GM19467 (cell line): Measurements from ENCODE around the gene MPHOSPH6.
"Not testable (repeated sequence)": the region's sequence is repeated elsewhere in the genome, so short reads cannot be mapped to it uniquely, and the experiment has no call there.

Experiments used
- ATAC-seq: cut with Tn5 transposase; IDR thresholded peaks from one replicate; pipeline ENCODE4 v1.9.1; 2021; ENCODE audit warnings: mild to moderate bottlenecking, moderate library complexity; ENCODE audit not compliant: unreplicated experiment

The MPHOSPH6 gene

DNA sequence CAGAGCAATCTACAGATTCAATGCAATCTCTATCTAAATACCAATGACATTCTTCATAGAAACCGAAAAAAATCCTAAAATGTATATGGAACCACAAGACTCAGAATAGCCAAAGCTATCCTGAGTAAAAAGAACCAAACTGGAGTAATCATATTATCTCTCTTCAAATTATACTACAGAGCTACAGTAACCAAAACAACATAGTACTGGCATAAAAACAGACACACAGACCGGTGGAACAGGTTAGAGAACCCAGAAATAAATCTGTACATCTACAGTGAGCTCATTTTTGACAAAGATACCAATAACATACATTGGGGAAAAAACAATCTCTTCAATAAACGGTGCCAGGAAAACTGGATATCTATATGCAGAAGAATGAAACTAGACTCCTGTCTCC lies 45.4 kb downstream of the MPHOSPH6 start:
- no peak for ATAC-seq

DNA sequence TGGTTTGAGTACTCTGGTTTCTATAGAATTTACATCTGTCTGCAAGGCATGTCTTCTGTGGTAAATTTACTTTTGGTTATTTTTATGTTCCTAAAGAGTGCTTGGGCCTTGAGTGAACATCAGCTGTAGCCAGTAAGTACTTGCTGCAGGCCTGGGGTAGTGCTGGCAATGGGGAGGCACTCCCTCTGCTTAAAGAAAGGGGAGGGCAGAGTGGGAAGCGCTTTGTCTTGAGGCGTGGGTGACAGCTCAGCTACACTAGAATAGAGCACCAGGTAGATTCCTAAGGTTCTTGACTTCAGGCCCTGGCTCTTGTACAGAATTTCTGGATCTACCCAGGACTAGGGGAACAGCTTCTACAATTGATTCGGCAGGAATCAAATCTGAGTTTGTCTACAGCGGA lies 50.6 kb downstream of the MPHOSPH6 start:
- ATAC-seq, result no peak

DNA sequence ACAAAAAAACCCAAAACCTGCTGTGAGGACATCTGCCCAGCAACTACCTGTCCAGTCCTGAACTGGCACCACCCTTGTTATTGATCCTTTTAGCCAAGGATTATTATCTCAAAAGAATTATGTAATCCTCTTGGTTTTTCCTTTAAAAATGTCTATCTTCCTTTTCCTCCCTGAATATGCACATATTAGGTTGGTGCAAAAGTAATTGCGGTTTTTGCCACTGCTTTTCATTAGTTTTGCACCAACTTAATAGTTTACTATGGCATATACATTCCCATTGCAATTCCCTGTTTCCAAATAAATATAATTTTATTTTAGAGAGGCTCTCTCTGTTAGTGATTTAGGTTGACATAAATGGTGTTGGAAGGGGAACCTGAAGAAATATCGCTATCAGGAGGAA lies 51.3 kb downstream of the MPHOSPH6 start:
- ATAC-seq, result no peak

DNA sequence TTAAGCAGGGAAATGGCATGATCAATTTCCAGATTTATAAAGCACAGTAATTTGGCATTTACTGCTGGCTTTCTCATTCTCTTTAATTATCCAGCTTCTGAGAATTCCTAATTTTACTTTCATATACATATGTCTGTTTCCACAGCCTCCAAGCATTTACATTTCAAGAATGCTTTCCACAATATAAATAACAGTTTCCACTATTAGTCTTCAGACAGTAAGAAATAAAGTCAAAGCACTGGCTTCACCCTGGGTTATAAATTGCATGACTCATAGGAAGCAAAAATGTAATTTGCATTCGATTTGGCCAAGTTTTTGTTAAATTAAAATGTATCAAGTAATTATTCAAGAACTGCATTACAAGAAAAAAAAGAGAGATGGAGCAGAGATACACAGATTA lies 53.5 kb downstream of the MPHOSPH6 start:
- ATAC-seq, result no peak

DNA sequence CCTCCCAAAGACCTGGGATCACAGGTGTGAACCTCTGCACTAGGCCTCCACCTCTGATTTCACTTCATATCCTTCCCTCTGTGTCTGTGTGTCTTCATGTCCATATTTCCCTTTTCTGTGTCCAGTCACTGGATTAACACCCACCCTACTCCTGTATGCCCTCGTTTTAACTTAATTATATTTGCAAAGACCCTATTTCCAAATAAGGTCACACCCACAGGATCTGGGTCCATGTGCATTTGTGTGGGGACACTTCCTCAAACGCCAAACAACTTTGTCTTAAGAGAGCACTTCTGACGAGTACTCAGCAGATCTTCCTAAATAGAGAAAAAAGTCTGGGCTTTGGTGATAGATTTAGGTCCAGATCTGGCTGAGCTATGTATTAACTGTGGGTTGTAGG lies 56.3 kb downstream of the MPHOSPH6 start:
- no peak for ATAC-seq

DNA sequence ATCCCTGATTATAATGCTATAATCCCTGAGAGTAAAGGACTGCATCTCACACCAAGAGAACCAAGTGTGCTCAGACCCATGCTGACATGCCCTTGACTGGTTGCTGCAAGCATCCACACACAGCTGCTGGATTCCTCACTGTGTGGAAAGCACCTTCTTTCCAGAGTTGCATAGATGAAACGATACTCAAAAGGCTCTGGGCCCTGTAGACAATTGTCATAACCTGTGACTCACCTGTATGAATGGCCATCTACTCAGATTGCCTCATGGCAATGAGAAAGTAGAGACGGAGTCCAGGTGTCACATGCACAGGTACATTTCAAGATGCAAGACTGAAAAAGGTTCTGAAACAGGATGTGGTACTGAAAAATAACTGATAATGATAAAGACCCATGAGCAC lies 58.1 kb downstream of the MPHOSPH6 start:
- no peak for ATAC-seq

DNA sequence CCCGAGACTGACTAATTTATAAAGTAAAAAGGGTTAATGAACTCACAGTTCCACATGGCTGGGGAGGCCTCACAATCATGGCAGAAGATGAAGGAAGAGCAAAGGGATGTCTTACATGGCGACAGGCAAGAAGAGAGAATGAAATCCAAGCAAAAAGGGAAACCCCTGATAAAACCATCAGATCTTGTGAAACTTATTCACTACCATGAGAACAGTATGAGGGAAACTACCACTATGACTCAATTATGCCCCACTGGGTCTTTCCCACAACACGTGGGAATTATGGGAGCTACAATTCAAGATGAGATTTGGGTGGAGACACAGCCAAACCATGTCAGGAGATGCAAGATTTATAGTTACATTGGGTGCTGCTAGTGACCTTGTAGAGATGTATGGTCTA lies 60.8 kb downstream of the MPHOSPH6 start:
- ATAC-seq, result not testable (repeated sequence)

DNA sequence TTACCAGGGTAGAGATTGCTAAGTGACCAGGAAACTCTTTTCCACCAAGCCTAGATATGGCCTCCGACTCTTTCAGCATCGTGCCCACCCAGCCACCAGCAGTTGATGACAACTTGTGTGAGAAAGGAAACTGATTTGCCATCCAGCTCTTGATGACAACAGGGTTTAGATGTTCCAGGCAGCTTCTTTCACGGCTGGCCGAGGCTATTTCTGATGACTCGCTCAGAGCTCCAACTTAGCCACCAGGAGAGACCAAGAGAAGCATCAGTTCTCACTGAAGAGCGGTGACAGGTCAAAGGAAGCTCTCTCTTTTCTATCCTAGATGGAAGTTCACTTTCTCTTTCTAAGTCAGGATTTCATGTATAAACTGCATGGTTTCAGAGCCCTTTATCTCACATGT lies 61.2 kb downstream of the MPHOSPH6 start:
- ATAC-seq, result no peak

DNA sequence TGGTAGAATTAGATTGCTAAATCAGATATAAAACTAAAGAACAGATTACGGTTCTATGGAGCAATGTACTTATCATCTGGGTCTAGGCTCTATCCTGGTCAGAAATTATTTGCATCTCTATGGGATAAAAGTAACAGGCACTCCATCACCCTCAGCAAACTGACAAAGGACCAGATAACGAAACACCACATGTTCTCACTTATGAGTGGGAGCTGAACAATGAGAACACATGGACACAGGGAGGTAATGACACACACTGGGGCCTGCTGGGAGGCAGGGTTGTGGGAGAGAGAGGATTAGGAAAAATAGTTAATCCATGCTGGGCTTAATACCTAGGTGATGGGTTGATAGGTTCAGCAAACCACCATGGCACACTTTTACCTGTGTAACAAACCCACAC lies 61.9 kb downstream of the MPHOSPH6 start:
- ATAC-seq, result no peak

DNA sequence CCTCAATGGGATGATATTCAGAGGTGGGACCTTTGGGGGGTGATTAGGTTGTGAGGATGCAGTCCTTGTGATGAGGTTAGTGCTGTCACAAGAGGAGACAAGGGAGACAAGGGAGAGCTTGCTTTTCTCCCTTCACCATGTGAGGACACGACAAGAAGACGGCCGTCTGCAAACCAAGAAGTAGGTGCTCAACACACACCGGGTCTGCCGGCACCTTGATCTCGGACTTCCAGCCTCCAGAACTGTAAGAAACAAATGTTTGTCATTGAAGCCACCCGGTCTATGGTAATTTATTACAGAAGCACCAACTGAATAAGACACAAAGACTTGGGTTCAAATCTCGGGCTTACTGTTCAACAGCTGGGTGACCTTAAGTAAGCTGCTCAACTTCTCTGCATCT lies 64.9 kb downstream of the MPHOSPH6 start:
- ATAC-seq, result no peak
